Activated T-helper 1 cell treated with anti-CD3 and anti-CD28 coated beads, Interleukin-12 subunit alpha, Interleukin-12 subunit beta, Interleukin-2, Interleukin-4 antibody, amounts not matched to agents 30 ng/mL and 10 ng/mL and 1 ng/mL, durations not matched to agents 14 hours and 24 hours and 36 hours (primary cell): ENCODE results near the gene SLC26A1. TPM values are rescaled to one million over a fixed set of nuclear protein-coding genes. Genes with fewer than 3 reads are reported as not detected.

ENCODE experiments used
- DNase-seq: peaks from one replicate; pipeline ENCODE4 v3.0.0; 2021; ENCODE audit warnings: low spot score
- H3K27ac Mint-ChIP-seq: one replicate; pipeline ENCODE4 v1.8.0; 2021; ENCODE audit warnings: mild to moderate bottlenecking, mixed read lengths
- H3K27me3 Mint-ChIP-seq: one replicate; pipeline ENCODE4 v1.8.0; 2022; ENCODE audit warnings: mild to moderate bottlenecking, moderate library complexity, mixed read lengths; ENCODE audit not compliant: insufficient read depth
- H3K36me3 Mint-ChIP-seq: one replicate; pipeline ENCODE4 v1.8.0; 2021; ENCODE audit warnings: low read depth, mixed read lengths
- H3K4me1 Mint-ChIP-seq: one replicate; pipeline ENCODE4 v1.8.0; 2021; ENCODE audit warnings: low read depth, mixed read lengths
- H3K4me3 Mint-ChIP-seq: one replicate; pipeline ENCODE4 v1.8.0; 2021; ENCODE audit warnings: mild to moderate bottlenecking, moderate library complexity, mixed read lengths
- H3K9me3 Mint-ChIP-seq: one replicate; pipeline ENCODE4 v1.8.0; 2021; ENCODE audit warnings: mixed read lengths
- intact Hi-C: fragments of 100-400 bp; cut with micrococcal nuclease; formaldehyde crosslinking; loops from one replicate; pipeline ENCODE4 v1.15.1; 2024
- total RNA-seq: library from RNA; stranded (reverse); gene quantifications from 2 replicates; pipeline ENCODE4 v1.2.3, GENCODE V29; 2022

Gene SLC26A1
- total RNA-seq, 1 donor from 2014 or later, result 0.49 TPM

DNA sequence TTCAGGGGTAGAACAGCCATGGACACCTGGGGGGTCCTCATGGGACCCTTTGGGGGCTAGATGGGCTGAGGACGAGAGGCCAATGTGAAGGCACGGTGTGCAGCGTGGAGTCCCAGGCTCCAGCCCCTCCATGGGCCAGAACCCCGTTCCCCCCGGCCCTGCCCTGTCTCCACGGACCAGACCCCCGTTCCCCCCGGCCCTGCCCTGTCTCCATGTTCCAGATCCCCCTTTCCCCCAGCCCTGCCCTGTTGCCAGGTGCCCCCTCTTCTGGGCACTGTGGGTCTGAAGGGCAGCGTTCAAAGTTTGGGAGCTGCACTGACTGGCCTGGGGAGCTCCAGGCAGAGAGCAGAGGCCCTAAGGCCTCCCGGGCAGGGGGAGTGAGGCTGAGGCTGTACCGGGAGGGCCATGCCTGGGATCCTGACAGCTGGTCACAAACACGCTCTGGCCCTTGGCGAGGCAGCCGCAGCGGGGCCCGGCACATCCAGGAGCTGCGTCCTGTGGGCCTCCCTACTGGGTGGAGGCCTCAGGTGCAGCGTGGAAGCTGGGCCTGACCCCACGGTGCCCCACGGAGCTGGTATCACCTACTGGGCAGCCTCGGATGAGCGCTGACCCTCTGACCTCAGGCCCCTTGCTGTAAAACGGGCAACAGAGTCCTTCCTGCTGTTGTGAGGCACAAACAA lies 28.7 kb downstream of the SLC26A1 start:
- no peak for DNase-seq
- Mint-ChIP-seq H3K9me3 (no peaks in the 10 kb centered on the region), H3K27ac (no peak overlapping the region), H3K4me3 (no peak overlapping the region), H3K36me3 (no peaks in the 10 kb centered on the region), H3K4me1 (no peaks in the 10 kb centered on the region), H3K27me3 (no peaks in the 10 kb centered on the region)
- intact Hi-C loops, result loop anchor here (5.0 kb wide), 1 partner anchor 372 kb away; no protein-coding TSS in a partner anchor

DNA sequence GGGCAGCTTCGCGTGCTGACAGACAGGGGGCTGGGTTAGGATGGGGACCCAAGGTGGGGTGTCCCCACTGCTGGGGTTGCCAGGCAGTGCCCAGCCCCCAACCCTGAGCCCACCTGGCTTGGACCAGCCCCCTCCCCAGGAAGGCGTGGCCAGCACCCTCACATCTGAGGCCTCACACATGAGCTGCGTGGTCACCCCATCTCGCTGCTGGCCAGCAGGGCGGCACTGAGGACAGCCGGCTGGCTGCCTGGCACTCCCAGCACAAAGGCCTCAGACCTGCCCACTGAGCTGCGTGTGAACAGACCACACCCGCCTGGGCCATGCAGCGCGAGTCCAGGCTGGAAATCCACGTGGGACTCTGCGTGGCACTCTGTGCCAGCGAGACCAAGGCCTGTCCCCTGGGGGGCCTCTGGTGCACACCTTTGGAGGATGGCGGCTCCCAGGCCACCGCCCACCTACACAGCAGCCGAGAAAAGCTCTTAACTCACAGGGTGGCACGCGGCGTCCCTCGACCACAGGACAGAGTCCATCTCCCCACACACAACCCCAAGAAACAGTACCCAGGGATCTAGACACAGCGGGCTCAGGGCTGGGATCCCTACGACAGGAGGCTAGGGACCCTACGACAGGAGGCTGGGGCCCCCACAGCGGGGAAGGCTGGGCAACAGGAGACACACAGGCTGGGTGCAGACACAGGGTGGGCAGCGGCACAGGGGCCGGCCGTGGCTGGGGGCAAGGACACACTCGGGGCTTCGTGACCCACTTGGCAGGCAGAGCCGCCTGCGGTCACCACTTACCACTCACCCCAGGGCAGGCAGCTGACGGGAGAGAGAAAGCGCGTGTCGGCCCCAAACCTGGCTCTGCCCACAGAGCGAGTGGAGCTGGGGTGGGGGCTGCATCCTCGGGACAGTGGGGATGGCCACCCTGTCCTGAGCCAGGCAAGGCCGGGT lies 29.7 kb downstream of the SLC26A1 start:
- no peak for DNase-seq
- no peaks in the 10 kb centered on the region for H3K4me1 Mint-ChIP-seq
- intact Hi-C loops, result loop anchor here (5.0 kb wide), 1 partner anchor 371 kb away; no protein-coding TSS in a partner anchor

DNA sequence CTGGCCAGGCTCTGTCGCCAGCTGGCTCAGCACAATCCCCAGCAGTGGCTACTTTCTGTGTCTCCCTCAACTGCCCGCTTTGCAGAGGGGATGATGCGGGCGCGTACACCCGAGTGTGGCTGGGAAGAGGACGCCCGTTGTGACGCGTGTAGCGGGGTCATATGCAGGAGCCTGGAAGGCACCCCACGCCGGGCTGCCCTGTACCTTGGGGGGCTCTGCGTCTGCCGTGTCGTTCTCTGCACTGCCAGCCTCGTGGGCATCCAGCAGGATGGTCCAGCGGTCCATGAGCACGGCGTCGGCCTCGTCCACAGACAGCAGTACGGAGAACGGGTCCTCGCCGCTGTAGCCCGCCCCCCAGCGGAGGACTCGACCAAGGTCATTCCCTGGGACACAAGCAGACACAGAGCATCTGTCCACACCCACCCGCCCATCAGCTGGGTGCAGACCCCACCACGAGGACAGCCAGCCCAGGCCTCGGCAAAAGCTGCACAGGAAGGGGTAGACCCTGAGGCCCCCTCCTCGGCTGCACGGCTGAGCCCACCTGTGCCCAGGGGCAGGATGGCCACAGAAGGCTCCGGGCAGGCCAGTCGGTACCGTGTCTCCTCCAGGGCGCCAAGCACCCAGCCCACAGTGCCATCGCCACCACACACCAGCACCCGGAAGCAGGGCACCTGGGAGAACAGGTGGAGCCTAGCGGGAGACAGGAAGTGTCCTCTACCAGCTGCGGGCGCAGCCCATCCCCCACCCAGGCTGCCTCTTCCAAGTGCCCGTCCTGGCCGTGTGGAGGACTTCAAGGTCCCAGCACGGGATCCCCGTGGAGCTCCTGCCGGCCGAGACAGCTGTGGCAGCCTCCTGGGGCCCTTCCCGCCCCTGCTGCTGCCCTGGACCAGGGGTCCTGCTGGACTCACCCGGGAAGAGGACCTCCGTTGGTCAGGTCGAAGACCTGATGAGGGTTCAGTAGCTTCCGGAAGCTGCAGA lies 30.7 kb downstream of the SLC26A1 start:
- no peaks in the 10 kb centered on the region for H3K27me3 Mint-ChIP-seq
- intact Hi-C loops, result loop anchor here (5.0 kb wide), 1 partner anchor 370 kb away; no protein-coding TSS in a partner anchor
- no peak overlapping the region for H3K27ac Mint-ChIP-seq
- no peak overlapping the region for H3K4me3 Mint-ChIP-seq
- no peaks in the 10 kb centered on the region for H3K4me1 Mint-ChIP-seq
- no peaks in the 10 kb centered on the region for H3K9me3 Mint-ChIP-seq
- DNase-seq, result no peak
- H3K36me3 Mint-ChIP-seq, result no peaks in the 10 kb centered on the region

More for the DNA sequence above, 29.7 kb downstream of the SLC26A1 start:
- Mint-ChIP-seq H3K9me3 (no peaks in the 10 kb centered on the region), H3K27ac (no peak overlapping the region), H3K36me3 (no peaks in the 10 kb centered on the region), H3K4me3 (no peak overlapping the region), H3K27me3 (no peaks in the 10 kb centered on the region)

DNA sequence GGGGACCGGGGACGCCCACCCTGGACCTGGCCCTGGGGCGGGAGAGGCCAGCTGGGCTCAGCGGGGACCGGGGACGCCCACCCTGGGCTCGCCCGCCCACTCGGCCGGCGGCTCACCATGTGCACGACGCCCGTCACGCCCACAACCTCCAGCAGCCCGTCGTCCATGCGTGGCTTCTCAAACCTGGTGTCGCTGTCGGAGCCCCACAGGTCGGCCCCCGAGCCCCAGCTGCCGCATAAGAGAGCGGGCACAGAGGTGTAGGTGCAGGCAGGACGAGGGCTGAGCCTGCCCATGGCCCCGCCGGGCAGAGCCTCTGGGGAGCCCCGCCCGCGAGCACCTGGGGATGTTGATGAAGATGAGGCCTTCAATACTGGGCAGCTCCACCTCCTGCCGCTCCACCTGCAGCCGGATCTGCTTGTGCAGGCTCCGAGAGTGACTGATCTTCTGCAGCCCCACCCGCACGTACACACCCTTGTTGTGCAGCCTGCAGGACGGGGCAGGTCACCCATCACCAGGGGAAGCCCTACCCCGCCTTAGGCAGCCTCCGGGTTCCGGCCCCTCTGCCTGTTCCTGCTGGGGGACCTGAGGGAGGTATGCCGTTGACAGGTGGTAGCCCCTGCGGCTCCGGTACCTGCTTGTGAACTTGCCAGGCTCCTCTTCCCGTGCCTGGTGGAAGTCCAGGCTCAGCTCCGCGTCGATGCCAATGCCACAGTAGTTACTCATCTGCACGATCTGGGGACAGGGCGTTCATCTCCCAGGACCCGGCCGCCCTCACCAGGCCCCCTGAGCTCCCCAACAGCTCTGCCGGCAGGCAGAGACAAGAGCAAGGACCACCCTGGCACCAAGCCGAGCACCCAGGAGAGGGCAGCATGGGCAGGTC lies 31.6 kb downstream of the SLC26A1 start:
- H3K4me3 Mint-ChIP-seq, result no peak overlapping the region
- H3K4me1 Mint-ChIP-seq, result no peaks in the 10 kb centered on the region
- H3K9me3 Mint-ChIP-seq, result no peaks in the 10 kb centered on the region
- intact Hi-C loops, result loop anchor here (5.0 kb wide), 1 partner anchor 369 kb away; no protein-coding TSS in a partner anchor
- no peaks in the 10 kb centered on the region for H3K27me3 Mint-ChIP-seq
- DNase-seq, result no peak
- no peaks in the 10 kb centered on the region for H3K36me3 Mint-ChIP-seq
- no peak overlapping the region for H3K27ac Mint-ChIP-seq

DNA sequence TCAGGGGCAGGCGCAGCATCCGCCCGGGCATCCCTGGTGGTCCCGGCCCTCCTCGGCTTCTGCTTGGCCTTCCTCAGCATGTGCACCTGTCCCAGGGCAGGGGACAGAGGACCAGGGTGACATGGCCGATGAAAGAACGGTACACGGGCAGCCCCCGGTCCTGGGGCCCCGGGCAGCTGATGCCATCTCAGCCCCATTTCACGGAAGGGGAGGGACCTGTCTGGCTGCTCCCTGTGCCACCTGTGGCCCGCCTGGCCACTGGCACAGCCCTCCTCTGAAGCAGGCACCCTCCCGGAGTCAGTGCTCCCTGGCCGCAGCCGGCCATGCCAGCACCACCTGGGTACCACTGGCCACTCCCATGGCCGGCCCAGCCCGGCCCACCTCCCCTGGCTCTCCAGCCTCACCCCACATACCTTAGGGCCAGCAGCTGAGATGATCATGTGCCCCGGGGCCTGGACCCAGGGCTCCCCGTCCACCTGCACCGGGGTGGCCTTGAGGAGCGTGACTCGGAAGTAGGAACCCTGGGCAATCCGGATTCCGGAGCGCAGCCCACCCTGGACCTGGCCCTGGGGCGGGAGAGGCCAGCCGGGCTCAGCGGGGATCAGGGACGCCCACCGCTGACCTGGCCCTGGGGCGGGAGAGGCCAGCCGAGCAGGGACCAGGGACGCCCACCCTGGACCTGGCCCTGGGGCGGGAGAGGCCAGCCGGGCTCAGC lies 32.4 kb downstream of the SLC26A1 start:
- no peak overlapping the region for H3K4me3 Mint-ChIP-seq
- intact Hi-C loops, result loop anchor here (5.0 kb wide), 1 partner anchor 368 kb away; no protein-coding TSS in a partner anchor
- no peaks in the 10 kb centered on the region for H3K9me3 Mint-ChIP-seq
- DNase-seq, result no peak
- no peaks in the 10 kb centered on the region for H3K27me3 Mint-ChIP-seq
- no peak overlapping the region for H3K27ac Mint-ChIP-seq
- H3K4me1 Mint-ChIP-seq, result no peaks in the 10 kb centered on the region
- H3K36me3 Mint-ChIP-seq, result no peaks in the 10 kb centered on the region

DNA sequence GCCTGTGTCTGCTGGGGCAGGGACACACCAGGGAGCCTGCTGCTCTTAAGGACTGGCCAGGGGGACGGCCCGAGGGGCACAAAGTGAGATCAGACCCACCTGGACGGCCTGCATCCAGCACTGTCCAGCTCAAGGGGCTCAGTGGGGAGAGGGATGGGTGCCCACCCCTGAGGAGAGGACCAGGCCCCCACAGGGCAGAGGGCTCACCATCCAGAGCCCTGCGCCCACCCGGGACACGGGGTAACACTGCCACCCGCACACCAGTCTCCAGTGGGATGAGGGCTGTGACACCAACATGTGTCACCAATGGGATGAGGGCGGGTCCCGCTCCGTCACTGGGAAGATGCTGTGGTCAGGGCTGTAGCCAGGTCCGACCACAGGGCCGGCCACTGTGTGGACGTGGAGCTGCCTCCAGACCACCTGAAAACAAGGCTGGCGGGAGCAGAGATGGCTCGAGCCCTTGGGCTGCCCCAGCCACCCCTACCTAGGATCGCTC lies 33.0 kb downstream of the SLC26A1 start:
- intact Hi-C loops, result loop anchor here (5.0 kb wide), 1 partner anchor 368 kb away; no protein-coding TSS in a partner anchor
- Mint-ChIP-seq H3K27ac (no peak overlapping the region), H3K27me3 (no peaks in the 10 kb centered on the region), H3K4me1 (no peaks in the 10 kb centered on the region), H3K36me3 (no peaks in the 10 kb centered on the region), H3K4me3 (no peak overlapping the region), H3K9me3 (no peaks in the 10 kb centered on the region)
- no peak for DNase-seq

DNA sequence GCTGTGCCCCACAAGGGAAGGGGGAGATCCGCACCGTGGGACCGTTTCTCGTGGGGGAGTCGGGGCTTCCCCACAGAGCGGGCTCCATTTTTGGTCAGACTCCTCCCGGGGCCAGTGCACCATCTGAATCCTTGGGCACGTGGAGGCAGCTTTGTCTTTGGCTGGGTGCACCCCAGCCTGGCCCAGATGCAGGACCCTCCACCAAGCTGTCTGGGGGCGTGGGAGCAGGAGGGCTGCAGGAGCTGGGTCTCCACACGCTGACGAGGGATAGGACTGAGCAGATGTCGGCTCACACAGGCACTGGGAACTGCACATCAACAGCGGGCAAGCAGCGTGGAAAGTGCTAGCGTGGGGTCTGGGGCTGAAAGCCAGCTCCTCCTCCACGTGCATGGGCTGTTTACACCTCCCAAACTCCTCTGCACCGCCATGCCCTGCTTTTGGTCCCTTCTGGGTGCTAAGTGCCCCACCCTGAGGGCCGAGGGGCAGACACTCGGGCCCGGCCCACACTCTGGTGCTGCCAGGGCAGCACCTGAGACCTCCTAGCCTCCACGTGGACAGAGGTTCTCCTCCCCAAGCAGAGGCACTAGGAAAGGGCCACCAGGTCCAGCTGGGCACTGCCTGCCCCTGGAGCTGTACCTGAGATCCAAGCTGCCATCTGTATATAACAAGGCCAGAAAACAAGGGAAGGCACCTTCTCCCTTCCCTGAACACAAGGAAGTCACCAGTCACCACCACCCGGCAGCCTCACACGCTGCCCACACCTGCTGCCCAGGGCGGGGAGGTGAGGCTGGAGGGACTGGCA lies 33.7 kb downstream of the SLC26A1 start:
- H3K27ac Mint-ChIP-seq, result no peak overlapping the region
- no peaks in the 10 kb centered on the region for H3K4me1 Mint-ChIP-seq
- peaks cover 2% of the 10 kb centered on the region for H3K36me3 Mint-ChIP-seq
- DNase-seq, result no peak
- intact Hi-C loops, result loop anchor here (5.0 kb wide), 1 partner anchor 367 kb away; no protein-coding TSS in a partner anchor
- no peaks in the 10 kb centered on the region for H3K27me3 Mint-ChIP-seq
- no peak overlapping the region for H3K4me3 Mint-ChIP-seq
- no peaks in the 10 kb centered on the region for H3K9me3 Mint-ChIP-seq

DNA sequence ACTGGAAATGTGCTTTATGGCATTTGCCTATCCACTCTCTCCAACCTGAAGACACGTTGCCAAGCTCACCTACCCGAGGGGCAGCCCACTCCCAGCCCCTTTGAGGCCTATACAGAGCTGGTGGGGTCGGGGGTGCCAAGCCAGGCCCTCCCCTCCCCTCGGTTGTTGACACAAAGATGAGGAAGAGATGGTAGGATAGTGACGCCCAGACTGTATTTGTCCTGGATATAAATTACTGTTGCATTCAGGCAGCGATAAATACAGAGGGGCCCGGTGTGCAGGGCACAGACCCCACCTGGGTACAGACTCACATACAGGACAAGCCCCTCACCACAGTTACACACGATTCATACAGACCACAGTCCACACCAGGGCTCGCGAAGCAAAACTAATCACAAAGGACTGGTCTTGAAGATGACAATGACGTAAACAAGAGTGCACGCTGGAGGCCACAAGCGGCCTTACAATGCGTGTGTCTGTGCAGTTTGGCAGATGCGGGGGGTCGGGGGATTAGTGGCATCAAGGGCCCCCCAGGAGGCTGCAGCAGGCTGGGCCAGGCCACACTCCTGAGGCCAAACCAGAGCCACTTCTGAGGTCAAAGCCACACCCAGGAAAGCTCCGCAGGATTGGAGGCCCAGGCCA lies 34.4 kb downstream of the SLC26A1 start:
- no peak overlapping the region for H3K4me3 Mint-ChIP-seq
- intact Hi-C loops, result no loop called here
- H3K4me1 Mint-ChIP-seq, result no peaks in the 10 kb centered on the region
- H3K27ac Mint-ChIP-seq, result no peak overlapping the region
- no peaks in the 10 kb centered on the region for H3K9me3 Mint-ChIP-seq
- DNase-seq, result no peak
- peaks cover 4% of the 10 kb centered on the region for H3K36me3 Mint-ChIP-seq
- no peaks in the 10 kb centered on the region for H3K27me3 Mint-ChIP-seq

DNA sequence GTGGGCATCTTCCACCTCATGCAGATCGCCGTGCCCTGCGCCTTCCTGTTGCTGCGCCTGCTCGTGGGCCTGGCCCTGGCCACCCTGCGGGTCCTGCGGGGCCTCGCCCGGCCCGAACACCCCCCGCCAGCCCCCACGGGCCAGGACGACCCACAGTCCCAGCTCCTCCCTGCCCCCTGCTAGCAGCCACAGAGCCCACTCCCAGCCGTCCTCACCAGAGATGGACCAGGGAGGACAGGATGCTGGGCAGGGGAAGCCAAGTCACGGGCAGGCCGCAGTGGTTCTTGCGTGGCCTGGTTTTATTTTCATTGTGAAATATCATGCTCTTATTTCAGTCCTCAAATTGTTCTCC lies 34.9 kb downstream of the SLC26A1 start:
- Mint-ChIP-seq H3K36me3 (peaks cover 4% of the 10 kb centered on the region), H3K4me3 (no peak overlapping the region), H3K27ac (no peak overlapping the region), H3K9me3 (no peaks in the 10 kb centered on the region), H3K27me3 (no peaks in the 10 kb centered on the region), H3K4me1 (no peaks in the 10 kb centered on the region)
- intact Hi-C loops, result no loop called here
- DNase-seq, result no peak

DNA sequence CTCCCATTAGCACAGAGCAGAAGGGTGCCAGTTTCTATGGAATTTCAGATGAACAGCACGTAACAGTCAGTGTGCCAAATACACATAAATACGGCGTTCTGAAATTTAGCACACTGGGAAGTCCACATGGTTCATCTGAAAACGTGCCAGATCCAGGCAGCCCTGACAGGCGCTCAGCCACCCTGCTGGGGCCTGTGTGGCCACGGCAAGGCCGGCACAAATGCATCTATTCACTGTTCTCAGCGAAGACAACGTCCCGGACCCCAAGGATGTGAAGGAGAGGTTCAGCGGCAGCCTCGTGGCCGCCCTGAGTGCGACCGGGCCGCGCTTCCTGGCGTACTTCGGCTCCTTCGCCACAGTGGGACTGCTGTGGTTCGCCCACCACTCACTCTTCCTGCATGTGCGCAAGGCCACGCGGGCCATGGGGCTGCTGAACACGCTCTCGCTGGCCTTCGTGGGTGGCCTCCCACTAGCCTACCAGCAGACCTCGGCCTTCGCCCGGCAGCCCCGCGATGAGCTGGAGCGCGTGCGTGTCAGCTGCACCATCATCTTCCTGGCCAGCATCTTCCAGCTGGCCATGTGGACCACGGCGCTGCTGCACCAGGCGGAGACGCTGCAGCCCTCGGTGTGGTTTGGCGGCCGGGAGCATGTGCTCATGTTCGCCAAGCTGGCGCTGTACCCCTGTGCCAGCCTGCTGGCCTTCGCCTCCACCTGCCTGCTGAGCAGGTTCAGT lies 35.5 kb downstream of the SLC26A1 start:
- no peak for DNase-seq
- H3K36me3 Mint-ChIP-seq, result peaks cover 4% of the 10 kb centered on the region
- H3K27me3 Mint-ChIP-seq, result no peaks in the 10 kb centered on the region
- no peak overlapping the region for H3K4me3 Mint-ChIP-seq
- H3K4me1 Mint-ChIP-seq, result no peaks in the 10 kb centered on the region
- no peak overlapping the region for H3K27ac Mint-ChIP-seq
- intact Hi-C loops, result no loop called here
- H3K9me3 Mint-ChIP-seq, result no peaks in the 10 kb centered on the region
